WTC11 (cell line): ENCODE data around the gene OR2V1. TPM values are rescaled to one million over a fixed set of nuclear protein-coding genes. Genes with fewer than 3 reads are reported as not detected.
A peak's percentile ranks its signal among the peaks of the same experiment; 100 is the strongest.
"Not testable (repeated sequence)": the region's sequence is repeated elsewhere in the genome, so short reads cannot be mapped to it uniquely, and the experiment has no call there.

Experiments used
- ATAC-seq: fragments of 200-7000 bp; cut with Tn5 transposase; 2 replicates; pipeline ENCODE4 v1.10.0; 2021; ENCODE audit warnings: mild to moderate bottlenecking, moderate library complexity
- CTCF ChIA-PET: fragments of 300-600 bp; sonication (Branson Sonifier 250); formaldehyde crosslinking; loops from one replicate; lab custom pipeline; 2021; ENCODE audit warnings: antibody characterized with exemption; lab: Charles Lee
- POLR2A ChIA-PET: fragments of 350-600 bp; sonication (Branson Sonifier 250); formaldehyde crosslinking; loops from one replicate; lab custom pipeline; 2021; ENCODE audit warnings: antibody characterized with exemption; lab: Charles Lee
- DNase-seq: peaks from one replicate; pipeline ENCODE4 v3.0.0; 2021; ENCODE audit warnings: low spot score
- H3K27ac Mint-ChIP-seq: 2 replicates; pipeline ENCODE4 v1.8.0; 2021; ENCODE audit warnings: mixed read lengths
- H3K27me3 Mint-ChIP-seq: 2 replicates; pipeline ENCODE4 v1.8.0; 2021; ENCODE audit warnings: low read depth, mild to moderate bottlenecking, moderate library complexity, mixed read lengths
- H3K36me3 Mint-ChIP-seq: 2 replicates; pipeline ENCODE4 v1.8.0; 2021; ENCODE audit warnings: mixed read lengths
- H3K4me1 Mint-ChIP-seq: 2 replicates; pipeline ENCODE4 v1.8.0; 2022; ENCODE audit warnings: mixed read lengths
- H3K4me3 Mint-ChIP-seq: 2 replicates; pipeline ENCODE4 v1.8.0; 2021; ENCODE audit warnings: mild to moderate bottlenecking, moderate library complexity, mixed read lengths
- H3K9me3 Mint-ChIP-seq: 2 replicates; pipeline ENCODE4 v1.8.0; 2021; ENCODE audit warnings: mixed read lengths
- ARID4B ChIP-seq: sonication (generic); formaldehyde crosslinking; IDR thresholded peaks from 2 replicates; pipeline ENCODE4 v1.8.0; 2023; ENCODE audit warnings: missing genetic modification reagents, mild to moderate bottlenecking, borderline replicate concordance
- CBFB ChIP-seq: sonication (generic); formaldehyde crosslinking; IDR thresholded peaks from 2 replicates; pipeline ENCODE4 v1.8.1; 2022; ENCODE audit warnings: mild to moderate bottlenecking, low read depth, missing genetic modification reagents
- CDX4 ChIP-seq: fragments of 250-450 bp; sonication (Bioruptor Pico); IDR thresholded peaks from 2 replicates; pipeline ENCODE4 v1.9.0; 2021; ENCODE audit warnings: moderate library complexity, mild to moderate bottlenecking, inconsistent platforms, borderline replicate concordance
- CREM ChIP-seq: sonication (generic); formaldehyde crosslinking; IDR thresholded peaks from 2 replicates; pipeline ENCODE4 v1.8.1; 2022; ENCODE audit warnings: mild to moderate bottlenecking, missing genetic modification reagents, moderate library complexity
- ETV6 ChIP-seq: sonication (generic); formaldehyde crosslinking; IDR thresholded peaks from 2 replicates; pipeline ENCODE4 v1.8.1; 2022; ENCODE audit warnings: mild to moderate bottlenecking, missing genetic modification reagents
- FOXP1 ChIP-seq: sonication (generic); formaldehyde crosslinking; IDR thresholded peaks from 2 replicates; pipeline ENCODE4 v1.8.0; 2022; ENCODE audit warnings: missing genetic modification reagents, mild to moderate bottlenecking, moderate library complexity, borderline replicate concordance
- GTF2I ChIP-seq: fragments of 250-450 bp; sonication (Bioruptor Pico); conservative IDR thresholded peaks from 2 replicates; pipeline ENCODE4 v1.4.0; 2021; ENCODE audit warnings: mild to moderate bottlenecking
- HMGA2 ChIP-seq: fragments of 250-450 bp; sonication (Bioruptor Pico); IDR thresholded peaks from 2 replicates; pipeline ENCODE4 v1.4.0; 2021; ENCODE audit warnings: mild to moderate bottlenecking, moderate library complexity
- MYBL2 ChIP-seq: sonication (generic); formaldehyde crosslinking; IDR thresholded peaks from 2 replicates; pipeline ENCODE4 v1.8.1; 2023; ENCODE audit warnings: mild to moderate bottlenecking, moderate library complexity, missing genetic modification reagents
- PRRX2 ChIP-seq: fragments of 250-450 bp; sonication (Bioruptor Pico); IDR thresholded peaks from 2 replicates; pipeline ENCODE4 v1.8.0; 2021; ENCODE audit warnings: mild to moderate bottlenecking
- STAT6 ChIP-seq: sonication (generic); formaldehyde crosslinking; conservative IDR thresholded peaks from 2 replicates; pipeline ENCODE4 v1.8.1; 2023; ENCODE audit warnings: mild to moderate bottlenecking, low read depth, missing genetic modification reagents, moderate library complexity
- TEAD4 ChIP-seq: sonication (generic); formaldehyde crosslinking; IDR thresholded peaks from 2 replicates; pipeline ENCODE4 v1.8.0; 2022; ENCODE audit warnings: mild to moderate bottlenecking, missing genetic modification reagents
- USF1 ChIP-seq: sonication (generic); formaldehyde crosslinking; IDR thresholded peaks from 2 replicates; pipeline ENCODE4 v1.8.0; 2022; ENCODE audit warnings: mild to moderate bottlenecking, missing genetic modification reagents
- ZNF671 ChIP-seq: fragments of 250-450 bp; sonication (Bioruptor Pico); IDR thresholded peaks from 2 replicates; pipeline ENCODE4 v1.8.0; 2021; ENCODE audit warnings: mild to moderate bottlenecking
- total RNA-seq: library from RNA; stranded (reverse); gene quantifications from 3 replicates; pipeline ENCODE4 v1.2.3, GENCODE V29; 2021
- TF ChIP-seq, protein P1 (sequence below): fragments of 250-450 bp; sonication (Bioruptor Pico); conservative IDR thresholded peaks from 2 replicates; pipeline ENCODE4 v1.9.0; 2021; ENCODE audit warnings: mild to moderate bottlenecking

OR2V1 gene
- total RNA-seq, 1 experiment from 2014 or later, result not detected

- no peak for TF ChIP-seq STAT6 (CRISPR knock-in tag)
These were observed 19.1 kb upstream of the OR2V1 start (continued) for GRCh38 chr5:181149806-181150733.

GRCh38 chr5:181149355-181149754 lies 18.4 kb upstream of the OR2V1 start:
- peaks cover 36% of the 10 kb centered on the region for H3K9me3 Mint-ChIP-seq
- ATAC-seq (no peak), DNase-seq (no peak)
- no peak overlapping the region for H3K4me3 Mint-ChIP-seq
- peaks cover 34% of the 10 kb centered on the region for H3K4me1 Mint-ChIP-seq
- ChIA-PET CTCF (no interaction called here), POLR2A (no interaction called here)
- H3K27me3 Mint-ChIP-seq, result peaks cover 29% of the 10 kb centered on the region
- peaks cover 22% of the 10 kb centered on the region for H3K36me3 Mint-ChIP-seq
- no peak overlapping the region for H3K27ac Mint-ChIP-seq
- TF ChIP-seq USF1 (CRISPR knock-in tag) (no peak), CREM (CRISPR knock-in tag) (no peak), ARID4B (CRISPR knock-in tag) (no peak), HMGA2 (CRISPR knock-in tag) (no peak), CDX4 (CRISPR knock-in tag) (no peak), PRRX2 (CRISPR knock-in tag) (no peak), FOXP1 (CRISPR knock-in tag) (no peak), ETV6 (CRISPR knock-in tag) (no peak), MYBL2 (CRISPR knock-in tag) (no peak), ZNF671 (CRISPR knock-in tag) (no peak), CBFB (no peak), TEAD4 (CRISPR knock-in tag) (no peak), GTF2I (no peak)
- TF ChIP-seq, protein P1, sequence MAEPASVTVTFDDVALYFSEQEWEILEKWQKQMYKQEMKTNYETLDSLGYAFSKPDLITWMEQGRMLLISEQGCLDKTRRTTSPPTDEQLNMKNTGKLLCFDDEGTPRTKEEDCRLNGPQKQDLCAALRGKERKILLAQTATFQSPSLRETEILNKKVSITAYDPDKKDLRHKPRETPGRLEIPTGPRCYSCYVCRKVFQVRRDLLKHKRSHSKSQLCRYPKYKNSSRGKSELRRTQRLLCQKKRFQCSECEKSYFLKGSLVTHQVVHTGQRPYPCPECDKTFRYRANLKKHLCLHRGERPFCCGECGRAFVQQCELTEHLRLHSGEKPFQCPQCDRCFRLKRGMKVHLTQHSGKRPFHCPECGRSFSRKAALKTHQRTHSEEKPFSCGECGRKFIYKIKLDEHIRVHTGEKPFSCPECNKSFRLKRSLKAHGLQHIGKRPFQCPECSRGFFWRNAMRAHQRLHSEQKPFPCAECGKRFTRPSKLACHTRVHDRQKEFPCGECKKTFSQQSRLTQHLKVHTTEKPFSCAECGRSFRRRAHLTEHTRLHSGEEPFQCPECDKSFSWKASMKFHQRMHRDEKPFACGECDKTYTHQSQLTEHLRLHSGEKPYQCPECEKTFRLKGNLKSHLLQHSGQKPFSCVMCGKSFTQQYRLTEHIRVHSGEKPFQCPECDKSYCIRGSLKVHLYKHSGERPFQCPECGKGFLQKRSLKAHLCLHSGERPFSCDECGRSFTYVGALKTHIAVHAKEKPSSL (CRISPR knock-in tag), result no peak

DNA sequence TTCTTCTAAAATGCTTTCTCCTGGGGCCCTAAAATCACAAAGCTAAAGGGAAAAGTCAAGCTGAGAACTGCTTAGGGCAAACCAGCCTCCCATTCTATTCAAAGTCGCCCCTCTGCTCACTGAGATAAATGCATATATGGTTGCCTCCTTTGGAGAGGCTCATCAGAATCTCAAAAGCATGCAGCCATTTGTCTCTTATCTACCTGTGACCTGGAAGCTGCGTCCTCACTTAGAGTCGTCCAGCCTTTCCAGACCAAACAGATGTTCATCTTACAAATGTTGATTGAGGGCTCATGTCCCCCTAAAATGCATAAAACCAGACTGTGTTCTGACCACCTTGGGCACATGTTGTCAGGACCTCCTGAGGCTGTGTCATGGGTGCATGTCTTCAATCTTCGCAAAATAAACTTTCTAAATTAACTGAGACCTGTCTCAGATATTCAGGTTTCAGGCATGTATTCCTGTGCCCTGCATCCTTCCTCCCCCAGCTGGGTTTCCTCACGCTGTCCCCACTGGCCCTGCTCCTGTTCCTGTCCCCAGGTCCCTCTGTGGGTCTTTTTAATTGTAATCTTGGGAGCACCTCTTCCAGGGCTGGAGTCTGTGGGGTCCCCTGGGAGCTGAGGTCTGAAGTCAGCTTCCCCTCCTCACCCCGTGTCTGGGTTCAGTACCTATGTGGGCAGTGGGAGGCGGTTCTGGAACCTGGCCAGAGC lies 16.1 kb upstream of the OR2V1 start, which contains the start of gene OR2V2:
Gene OR2V2 (plus strand): TSS at position 660 of the 710 bp plus-strand sequence. CDS start 7,357 bp downstream, outside the sequence.
- CTCF ChIA-PET, result interaction anchor here (1.3 to 2.0 kb wide), 2 partner anchors 9 to 21 kb away, joined by 3 to 7 read pairs; no protein-coding TSS in a partner anchor

More for the DNA sequence above, 16.1 kb upstream of the OR2V1 start, which contains the start of gene OR2V2:
- H3K4me3 Mint-ChIP-seq, POLR2A ChIA-PET, DNase-seq, ATAC-seq: not testable (repeated sequence)
- Mint-ChIP-seq H3K9me3 (peaks cover 40% of the 10 kb centered on the region), H3K27ac (0 out of 2 replicates have a peak within 1 kb of the TSS, but pooled peaks have one; percentile 37), H3K36me3 (peaks cover 31% of the 10 kb centered on the region), H3K4me1 (peaks cover 34% of the 10 kb centered on the region), H3K27me3 (peaks cover 28% of the 10 kb centered on the region)
